Measurements from ENCODE around the gene NAALADL2. TPM values are rescaled to one million over a fixed set of nuclear protein-coding genes. Genes with fewer than 3 reads are reported as not detected.

NAALADL2 gene
- total and polyA plus RNA-seq, 9 of the 15 experiments (the other 6 are each of a cell fraction or from before 2014, with no cell fraction given): 0.29 to 1.1 (median 0.79) TPM; not detected in 1

- H3K27ac ChIP-seq (ENCODE audit: extremely low read depth, low read depth, low read length): no peak overlapping the region
- 4% methylated on average over 7 of the region's 7 CpGs for WGBS (ENCODE audit: insufficient coverage, low coverage, missing lambda C conversion rate)
These were observed 992.4 kb downstream of the NAALADL2 start for GRCh38 chr3:175851541-175851940.

More at GRCh38 chr3:175851541-175851940, 992.4 kb downstream of the NAALADL2 start:
- Histone ChIP-seq H2AFZ (ENCODE audit: low read depth, low read length) (no peak overlapping the region), H3K4me2 (ENCODE audit: insufficient read depth, low read length) (no peak overlapping the region), H3K79me2 (ENCODE audit: control insufficient read depth, insufficient read depth, low read length) (no peaks in the 10 kb centered on the region), H3K9me3 (replicated peaks; ENCODE audit: control insufficient read depth, insufficient read depth, low read depth, low read length) (no peaks in the 10 kb centered on the region; the same call in 1 of the 2 replicates), H3K9ac (ENCODE audit: insufficient read depth in 1 of 2, low read depth in 2 of 2, low read length in 2 of 2) (no peak overlapping the region), H3K9me1 (ENCODE audit: control insufficient read depth, insufficient read depth, low read length) (no peaks in the 10 kb centered on the region), H3K27me3 (ENCODE audit: control insufficient read depth in 2 of 2, insufficient read depth in 2 of 2, low read length in 2 of 2) (no peaks in the 10 kb centered on the region), H4K20me1 (replicated peaks; ENCODE audit: control insufficient read depth, insufficient read depth, low read length) (no peaks in the 10 kb centered on the region), H3K4me3 (no peak overlapping the region), H3K36me3 (ENCODE audit: control insufficient read depth, insufficient read depth, low read length) (no peaks in the 10 kb centered on the region), H3K4me1 (replicated peaks in 1 of 2; ENCODE audit: control insufficient read depth in 2 of 2, insufficient read depth in 2 of 2, low read length in 2 of 2) (no peaks in the 10 kb centered on the region)
- in situ Hi-C loops (cut with MboI) (no loop called here), intact Hi-C loops (cut with micrococcal nuclease) (no loop called here)
- ChIA-PET CTCF (ENCODE audit: low intra/inter-chr PET ratio) (no interaction called here), POLR2A (no interaction called here)
- no TSS peak for BruUV-seq (replicated peaks)
- no peak for ATAC-seq
- DNase-seq (ENCODE audit: extremely low read depth in 1 of 4, low spot score in 3 of 4): no peak
- TF ChIP-seq NCOA4 (IDR thresholded peaks at IDR 0.05; ENCODE audit: partially characterized antibody): no peak
- no peak for TF ChIP-seq ZNF3 (CRISPR knock-in tag; IDR thresholded peaks at IDR 0.05)
- TF ChIP-seq FOXK2 (conservative IDR thresholded peaks at IDR 0.05 in 1 of 2, IDR thresholded peaks at IDR 0.05 in 1 of 2; ENCODE audit: low read depth in 2 of 2): no peak
- TF ChIP-seq, protein P1, sequence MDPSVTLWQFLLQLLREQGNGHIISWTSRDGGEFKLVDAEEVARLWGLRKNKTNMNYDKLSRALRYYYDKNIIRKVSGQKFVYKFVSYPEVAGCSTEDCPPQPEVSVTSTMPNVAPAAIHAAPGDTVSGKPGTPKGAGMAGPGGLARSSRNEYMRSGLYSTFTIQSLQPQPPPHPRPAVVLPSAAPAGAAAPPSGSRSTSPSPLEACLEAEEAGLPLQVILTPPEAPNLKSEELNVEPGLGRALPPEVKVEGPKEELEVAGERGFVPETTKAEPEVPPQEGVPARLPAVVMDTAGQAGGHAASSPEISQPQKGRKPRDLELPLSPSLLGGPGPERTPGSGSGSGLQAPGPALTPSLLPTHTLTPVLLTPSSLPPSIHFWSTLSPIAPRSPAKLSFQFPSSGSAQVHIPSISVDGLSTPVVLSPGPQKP (CRISPR knock-in tag; IDR thresholded peaks at IDR 0.05): no peak
- no peak for TF ChIP-seq ZC3H4 (CRISPR knock-in tag; IDR thresholded peaks at IDR 0.05; ENCODE audit: borderline replicate concordance)
- TF ChIP-seq BRD4 (IDR thresholded peaks at IDR 0.05): no peak
- no peak for TF ChIP-seq SAP30 (IDR thresholded peaks at IDR 0.05; ENCODE audit: borderline replicate concordance, insufficient read depth, low read depth, low read length, poor library complexity, severe bottlenecking)
- TF ChIP-seq MCM2 (IDR thresholded peaks at IDR 0.05; ENCODE audit: low read depth): no peak
- no peak for TF ChIP-seq ZBTB1 (CRISPR knock-in tag; IDR thresholded peaks at IDR 0.05; ENCODE audit: borderline replicate concordance, low read depth)
- TF ChIP-seq E2F8 (IDR thresholded peaks at IDR 0.05; ENCODE audit: low read depth, partially characterized antibody): no peak
- TF ChIP-seq HNRNPL (IDR thresholded peaks at IDR 0.05; ENCODE audit: low read depth, low read length): no peak
- no peak for TF ChIP-seq ZNF699 (CRISPR knock-in tag; IDR thresholded peaks at IDR 0.05; ENCODE audit: insufficient replicate concordance)
- TF ChIP-seq, protein P2, sequence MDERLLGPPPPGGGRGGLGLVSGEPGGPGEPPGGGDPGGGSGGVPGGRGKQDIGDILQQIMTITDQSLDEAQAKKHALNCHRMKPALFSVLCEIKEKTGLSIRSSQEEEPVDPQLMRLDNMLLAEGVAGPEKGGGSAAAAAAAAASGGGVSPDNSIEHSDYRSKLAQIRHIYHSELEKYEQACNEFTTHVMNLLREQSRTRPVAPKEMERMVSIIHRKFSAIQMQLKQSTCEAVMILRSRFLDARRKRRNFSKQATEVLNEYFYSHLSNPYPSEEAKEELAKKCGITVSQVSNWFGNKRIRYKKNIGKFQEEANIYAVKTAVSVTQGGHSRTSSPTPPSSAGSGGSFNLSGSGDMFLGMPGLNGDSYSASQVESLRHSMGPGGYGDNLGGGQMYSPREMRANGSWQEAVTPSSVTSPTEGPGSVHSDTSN (CRISPR knock-in tag; IDR thresholded peaks at IDR 0.05; ENCODE audit: low read depth): no peak
- TF ChIP-seq, protein P2 (tag; conservative IDR thresholded peaks at IDR 0.05; ENCODE audit: low read depth): no peak
- TF ChIP-seq TRIM25 (IDR thresholded peaks at IDR 0.05; ENCODE audit: borderline replicate concordance): no peak
- FAIRE-seq: no peak
